VCaP (cell line): ENCODE measurements around the gene HS2ST1.

Experiments used
- H3K27ac ChIP-seq: fragments of 450-650 bp; 2 replicates; pipeline ENCODE4 v1.5.1; 2017
- CTCF ChIP-seq: fragments of 450-650 bp; conservative IDR thresholded peaks from 2 replicates; pipeline ENCODE4 v1.5.1; 2017; ENCODE audit warnings: mild to moderate bottlenecking, moderate library complexity

Gene HS2ST1

GRCh38 chr1:87045761-87046304 is 131.4 kb downstream of the HS2ST1 start:
- TF ChIP-seq CTCF = no peak
- no peak overlapping the region for H3K27ac ChIP-seq

GRCh38 chr1:87046951-87047350 is 132.5 kb downstream of the HS2ST1 start:
- H3K27ac ChIP-seq = no peak overlapping the region
- no peak for TF ChIP-seq CTCF

- no peak for TF ChIP-seq CTCF
- H3K27ac ChIP-seq = no peak overlapping the region
Measured at GRCh38 chr1:87048237-87048636, 133.8 kb downstream of the HS2ST1 start.

- no peak overlapping the region for H3K27ac ChIP-seq
- no peak for TF ChIP-seq CTCF
Measured at GRCh38 chr1:87051965-87052364, 137.5 kb downstream of the HS2ST1 start.

- no peak overlapping the region for H3K27ac ChIP-seq
- no peak for TF ChIP-seq CTCF
Measured at GRCh38 chr1:87052400-87052799, 138.0 kb downstream of the HS2ST1 start.

GRCh38 chr1:87052961-87053360 is 138.5 kb downstream of the HS2ST1 start:
- H3K27ac ChIP-seq = no peak overlapping the region
- TF ChIP-seq CTCF = no peak

GRCh38 chr1:87053446-87053845 is 139.0 kb downstream of the HS2ST1 start:
- no peak for TF ChIP-seq CTCF
- no peak overlapping the region for H3K27ac ChIP-seq
